K562 (cell line): ENCODE measurements around the gene PCNX3. TPM values are rescaled to one million over a fixed set of nuclear protein-coding genes. Genes with fewer than 3 reads are reported as not detected.

Source experiments
- CCAR2 ChIP-seq: fragments of 200-400 bp; formaldehyde crosslinking; IDR thresholded peaks from 2 replicates; pipeline ENCODE4 v1.6.1; 2017; ENCODE audit warnings: mild to moderate bottlenecking, low read depth, low read length
- CHAMP1 ChIP-seq: fragments of 450-650 bp; IDR thresholded peaks from 2 replicates; pipeline ENCODE4 v1.6.1; 2016; ENCODE audit warnings: mild to moderate bottlenecking
- ELF2 ChIP-seq: fragments of 250-450 bp; sonication (Bioruptor Pico); IDR thresholded peaks from 2 replicates; pipeline ENCODE4 v1.5.0; 2021; ENCODE audit warnings: mild to moderate bottlenecking
- FOXA3 ChIP-seq, 2 experiments: fragments of 450-650 bp in 1 of 2; sonication (generic) in 1 of 2; formaldehyde crosslinking; IDR thresholded peaks in 1 of 2; conservative IDR thresholded peaks in 1 of 2; 2 replicates each; pipeline versions ENCODE4 v1.4.0 to v1.8.0; 2020 to 2022; ENCODE audit warnings: mild to moderate bottlenecking in 2 of 2, missing genetic modification reagents in 1 of 2
- PHF20 ChIP-seq: fragments of 450-650 bp; IDR thresholded peaks from 2 replicates; pipeline ENCODE4 v1.6.1; 2018; ENCODE audit not compliant: partially characterized antibody
- RAD21 ChIP-seq, 2 experiments: fragments of 250-450 bp in 1 of 2; fragments of 450-650 bp in 1 of 2; sonication (Bioruptor Pico) in 1 of 2; formaldehyde crosslinking in 1 of 2; IDR thresholded peaks in 1 of 2; conservative IDR thresholded peaks in 1 of 2; 2 replicates each; pipeline versions ENCODE4 v1.4.0 to v1.8.0; 2020 to 2022; ENCODE audit warnings: mild to moderate bottlenecking in 2 of 2, moderate library complexity in 1 of 2
- RB1 ChIP-seq: fragments of 450-650 bp; IDR thresholded peaks from 2 replicates; pipeline ENCODE4 v1.6.1; 2017; ENCODE audit warnings: low read depth, mild to moderate bottlenecking
- SRSF9 ChIP-seq: fragments of 200-400 bp; formaldehyde crosslinking; IDR thresholded peaks from 2 replicates; pipeline ENCODE4 v1.6.1; 2017; ENCODE audit warnings: low read depth, low read length, borderline replicate concordance
- TAL1 ChIP-seq: fragments of 450-650 bp; IDR thresholded peaks from 2 replicates; pipeline ENCODE4 v1.6.1; 2016; ENCODE audit warnings: mild to moderate bottlenecking
- THRAP3 ChIP-seq: fragments of 450-650 bp; IDR thresholded peaks from 2 replicates; pipeline ENCODE4 v1.6.1; 2016; ENCODE audit warnings: mild to moderate bottlenecking, inconsistent platforms, borderline replicate concordance
- TOE1 ChIP-seq, 2 experiments: fragments of 450-650 bp in 1 of 2; sonication (generic) in 1 of 2; formaldehyde crosslinking in 1 of 2; IDR thresholded peaks; 2 replicates each; pipeline versions ENCODE4 v1.7.1 to v1.8.0; 2016 to 2022; ENCODE audit warnings: borderline replicate concordance in 2 of 2, mild to moderate bottlenecking in 2 of 2, antibody characterized with exemption in 1 of 2, inconsistent platforms in 1 of 2, low read depth in 1 of 2, missing genetic modification reagents in 1 of 2, moderate library complexity in 1 of 2
- ZNF347 ChIP-seq: fragments of 450-650 bp; formaldehyde crosslinking; IDR thresholded peaks from 2 replicates; pipeline ENCODE4 v1.4.0; 2020; ENCODE audit warnings: low read depth, mild to moderate bottlenecking, moderate library complexity
- ZNF764 ChIP-seq: fragments of 250-450 bp; sonication (Bioruptor Pico); IDR thresholded peaks from 2 replicates; pipeline ENCODE4 v1.4.0; 2020; ENCODE audit warnings: low read depth, mild to moderate bottlenecking, moderate library complexity
- ZNF780A ChIP-seq: fragments of 250-450 bp; sonication (Bioruptor Pico); IDR thresholded peaks from 2 replicates; pipeline ENCODE4 v1.5.0; 2021; ENCODE audit warnings: mild to moderate bottlenecking
- ZSCAN29 ChIP-seq: fragments of 450-650 bp; IDR thresholded peaks from 2 replicates; pipeline ENCODE4 v1.6.1; 2017
- polyA plus RNA-seq, 8 experiments: library from polyadenylated mRNA; depleted of rRNA in 4 of 8; stranded (reverse) in 5 of 8; unstranded in 3 of 8; fragments of >200 nt; fragmentation: Nextera tagmentation in 2 of 8; fragmentation: Illumina TruSeq in 1 of 8; extraction: Ambion mirVana in 2 of 8; extraction: Trizol in 1 of 8; gene quantifications; 2 replicates each; pipeline versions ENCODE4 v1.2.1 to v1.2.3, GENCODE V29; 2011 to 2014; ENCODE audit warnings: inconsistent platforms in 1 of 8, missing spikeins in 1 of 8
- total RNA-seq, 7 experiments: library from RNA; depleted of rRNA in 6 of 7; stranded (reverse); fragments of >200 nt in 6 of 7; fragmentation: Illumina TruSeq in 2 of 7; extraction: Trizol in 2 of 7; gene quantifications; 2 replicates each; pipeline versions ENCODE4 v1.2.1 to v1.2.3, GENCODE V29; 2011 to 2021; ENCODE audit warnings: low replicate concordance in 1 of 7
- TF ChIP-seq, protein P1 (sequence below): fragments of 450-650 bp; IDR thresholded peaks from 2 replicates; pipeline ENCODE4 v1.7.1; 2018; ENCODE audit warnings: mild to moderate bottlenecking, low read depth; ENCODE audit not compliant: partially characterized antibody
- TF ChIP-seq, protein P2 (sequence below), 2 experiments: fragments of 450-650 bp; IDR thresholded peaks; 2 replicates each; pipeline ENCODE4 v1.6.1; 2018; ENCODE audit warnings: mild to moderate bottlenecking in 2 of 2, low read depth in 1 of 2; ENCODE audit not compliant: partially characterized antibody in 2 of 2

PCNX3 gene
- total and polyA plus RNA-seq, 9 of the 15 experiments (the other 6 are each of a cell fraction or from before 2014, with no cell fraction given) = 0.11 to 47.8 (median 12.8) TPM

DNA sequence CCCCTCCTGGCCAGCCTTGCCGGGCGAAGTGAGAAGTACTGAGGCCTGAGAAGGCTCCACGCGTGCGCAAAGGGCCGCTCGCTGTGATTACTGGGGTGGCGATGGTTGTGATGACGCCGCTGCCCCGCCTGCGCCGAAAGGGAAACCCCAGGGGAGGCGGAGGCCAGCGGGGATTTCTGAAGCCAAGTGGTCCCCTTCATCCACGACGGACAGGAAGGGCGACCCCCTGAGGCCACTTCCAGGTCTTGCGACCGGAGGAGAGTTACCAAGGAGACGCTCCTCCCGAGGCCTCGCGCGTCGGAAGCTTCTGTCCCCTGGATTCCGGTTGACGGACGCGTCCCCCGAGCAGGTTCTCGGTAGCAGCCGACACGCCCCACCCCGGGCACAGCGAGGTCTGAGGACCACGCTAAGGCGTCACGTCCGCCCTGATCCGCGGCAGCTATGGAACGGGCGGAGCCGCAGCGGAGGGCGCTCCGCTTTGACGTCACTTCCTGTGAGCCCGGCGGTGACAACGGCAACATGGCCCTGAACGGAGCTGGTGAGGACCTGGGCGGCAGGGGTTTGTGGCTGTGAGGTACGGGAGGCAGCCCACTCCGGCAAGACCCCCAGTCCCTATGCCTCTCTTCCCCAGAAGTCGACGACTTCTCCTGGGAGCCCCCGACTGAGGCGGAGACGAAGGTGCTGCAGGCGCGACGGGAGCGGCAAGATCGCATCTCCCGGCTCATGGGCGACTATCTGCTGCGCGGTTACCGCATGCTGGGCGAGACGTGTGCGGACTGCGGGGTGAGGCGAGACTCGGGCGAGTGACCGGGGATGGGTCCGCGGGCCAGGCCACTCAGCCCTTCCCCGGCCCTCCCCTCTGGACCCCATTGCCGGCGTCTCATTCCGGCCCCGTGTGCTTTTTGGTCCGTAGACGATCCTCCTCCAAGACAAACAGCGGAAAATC lies 45.3 kb upstream of the PCNX3 start, which contains the start of gene ZNRD2 (continued):
- TF ChIP-seq, protein P1, sequence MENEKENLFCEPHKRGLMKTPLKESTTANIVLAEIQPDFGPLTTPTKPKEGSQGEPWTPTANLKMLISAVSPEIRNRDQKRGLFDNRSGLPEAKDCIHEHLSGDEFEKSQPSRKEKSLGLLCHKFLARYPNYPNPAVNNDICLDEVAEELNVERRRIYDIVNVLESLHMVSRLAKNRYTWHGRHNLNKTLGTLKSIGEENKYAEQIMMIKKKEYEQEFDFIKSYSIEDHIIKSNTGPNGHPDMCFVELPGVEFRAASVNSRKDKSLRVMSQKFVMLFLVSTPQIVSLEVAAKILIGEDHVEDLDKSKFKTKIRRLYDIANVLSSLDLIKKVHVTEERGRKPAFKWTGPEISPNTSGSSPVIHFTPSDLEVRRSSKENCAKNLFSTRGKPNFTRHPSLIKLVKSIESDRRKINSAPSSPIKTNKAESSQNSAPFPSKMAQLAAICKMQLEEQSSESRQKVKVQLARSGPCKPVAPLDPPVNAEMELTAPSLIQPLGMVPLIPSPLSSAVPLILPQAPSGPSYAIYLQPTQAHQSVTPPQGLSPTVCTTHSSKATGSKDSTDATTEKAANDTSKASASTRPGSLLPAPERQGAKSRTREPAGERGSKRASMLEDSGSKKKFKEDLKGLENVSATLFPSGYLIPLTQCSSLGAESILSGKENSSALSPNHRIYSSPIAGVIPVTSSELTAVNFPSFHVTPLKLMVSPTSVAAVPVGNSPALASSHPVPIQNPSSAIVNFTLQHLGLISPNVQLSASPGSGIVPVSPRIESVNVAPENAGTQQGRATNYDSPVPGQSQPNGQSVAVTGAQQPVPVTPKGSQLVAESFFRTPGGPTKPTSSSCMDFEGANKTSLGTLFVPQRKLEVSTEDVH = peak; percentile 93
- TF ChIP-seq ZSCAN29 = no peak
- peak; percentile 36; the same call in 1 of the 2 replicates for TF ChIP-seq RB1
- TF ChIP-seq SRSF9 = no peak
- TF ChIP-seq ZNF764 (CRISPR knock-in tag) = no peak
- no peak for TF ChIP-seq CHAMP1
- TF ChIP-seq TAL1 = no peak
- TF ChIP-seq, protein P2, sequence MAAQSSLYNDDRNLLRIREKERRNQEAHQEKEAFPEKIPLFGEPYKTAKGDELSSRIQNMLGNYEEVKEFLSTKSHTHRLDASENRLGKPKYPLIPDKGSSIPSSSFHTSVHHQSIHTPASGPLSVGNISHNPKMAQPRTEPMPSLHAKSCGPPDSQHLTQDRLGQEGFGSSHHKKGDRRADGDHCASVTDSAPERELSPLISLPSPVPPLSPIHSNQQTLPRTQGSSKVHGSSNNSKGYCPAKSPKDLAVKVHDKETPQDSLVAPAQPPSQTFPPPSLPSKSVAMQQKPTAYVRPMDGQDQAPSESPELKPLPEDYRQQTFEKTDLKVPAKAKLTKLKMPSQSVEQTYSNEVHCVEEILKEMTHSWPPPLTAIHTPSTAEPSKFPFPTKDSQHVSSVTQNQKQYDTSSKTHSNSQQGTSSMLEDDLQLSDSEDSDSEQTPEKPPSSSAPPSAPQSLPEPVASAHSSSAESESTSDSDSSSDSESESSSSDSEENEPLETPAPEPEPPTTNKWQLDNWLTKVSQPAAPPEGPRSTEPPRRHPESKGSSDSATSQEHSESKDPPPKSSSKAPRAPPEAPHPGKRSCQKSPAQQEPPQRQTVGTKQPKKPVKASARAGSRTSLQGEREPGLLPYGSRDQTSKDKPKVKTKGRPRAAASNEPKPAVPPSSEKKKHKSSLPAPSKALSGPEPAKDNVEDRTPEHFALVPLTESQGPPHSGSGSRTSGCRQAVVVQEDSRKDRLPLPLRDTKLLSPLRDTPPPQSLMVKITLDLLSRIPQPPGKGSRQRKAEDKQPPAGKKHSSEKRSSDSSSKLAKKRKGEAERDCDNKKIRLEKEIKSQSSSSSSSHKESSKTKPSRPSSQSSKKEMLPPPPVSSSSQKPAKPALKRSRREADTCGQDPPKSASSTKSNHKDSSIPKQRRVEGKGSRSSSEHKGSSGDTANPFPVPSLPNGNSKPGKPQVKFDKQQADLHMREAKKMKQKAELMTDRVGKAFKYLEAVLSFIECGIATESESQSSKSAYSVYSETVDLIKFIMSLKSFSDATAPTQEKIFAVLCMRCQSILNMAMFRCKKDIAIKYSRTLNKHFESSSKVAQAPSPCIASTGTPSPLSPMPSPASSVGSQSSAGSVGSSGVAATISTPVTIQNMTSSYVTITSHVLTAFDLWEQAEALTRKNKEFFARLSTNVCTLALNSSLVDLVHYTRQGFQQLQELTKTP (IDR thresholded peaks at IDR 0.05; ENCODE audit: low read depth in 1 of 2, partially characterized antibody in 2 of 2) = no peak
- no peak for TF ChIP-seq ZNF780A
- no peak for TF ChIP-seq ZNF347 (CRISPR knock-in tag)
- TF ChIP-seq ELF2 (CRISPR knock-in tag) = peak; percentile 77
- no peak for TF ChIP-seq THRAP3
- peak; percentile 87 for TF ChIP-seq PHF20
- TF ChIP-seq TOE1 (IDR thresholded peaks at IDR 0.05; ENCODE audit: borderline replicate concordance) = peak; percentile 57; the same call in 1 of the 2 replicates
- 0 out of 2 replicates have a peak, but pooled peaks have one; percentile 65 for TF ChIP-seq TOE1 (CRISPR knock-in tag; IDR thresholded peaks at IDR 0.05; ENCODE audit: borderline replicate concordance, low read depth)
- no peak for TF ChIP-seq CCAR2
- TF ChIP-seq FOXA3 (CRISPR knock-in tag; conservative IDR thresholded peaks at IDR 0.05 in 1 of 2, IDR thresholded peaks at IDR 0.05 in 1 of 2) = no peak
- peak; percentile 51 to 75 for TF ChIP-seq RAD21 (CRISPR knock-in tag; conservative IDR thresholded peaks at IDR 0.05 in 1 of 2, IDR thresholded peaks at IDR 0.05 in 1 of 2)
